K562 (cell line): ENCODE measurements around the gene MIDN. TPM values are rescaled to one million over a fixed set of nuclear protein-coding genes. Genes with fewer than 3 reads are reported as not detected.
A peak's percentile ranks its signal among the peaks of the same experiment; 100 is the strongest.

Source experiments
- ATAC-seq: fragments of 200-7000 bp; cut with Tn5 transposase; 3 replicates; pipeline ENCODE4 v1.9.1; 2020; ENCODE audit warnings: moderate library complexity
- BruUV-seq: library from RNA; stranded (reverse); fragments of 400-500 nt; replicated peaks from 2 replicates; lab custom pipeline; 2021; lab: Mats Ljungman, UMichigan
- CTCF ChIA-PET: fragments of 300-600 bp; formaldehyde crosslinking; extraction: SDS; loops from one replicate; lab custom pipeline; 2021; ENCODE audit warnings: low intra/inter-chr PET ratio; lab: Yijun Ruan, JAX
- POLR2A ChIA-PET: fragments of 300-600, 350-650 bp; sonication (Branson Sonifier 250); formaldehyde crosslinking; extraction: SDS; loops from one replicate; lab custom pipeline; 2021; ENCODE audit warnings: antibody characterized with exemption, inconsistent platforms; lab: Yijun Ruan, JAX
- DNase-seq, 4 experiments: peaks; one replicate each; pipeline versions ENCODE4 v3.0.0 to v3.0.0-alpha.2; 2011 to 2018; ENCODE audit warnings: low spot score in 3 of 4, mixed read lengths in 3 of 4; ENCODE audit errors: extremely low read depth in 1 of 4
- FAIRE-seq: peaks from 2 replicates; lab custom pipeline; 2011; peaks lifted over from hg19 to GRCh38; lab: Jason Lieb, UNC
- H2AFZ ChIP-seq: 2 replicates; pipeline ENCODE4 v1.6.0; 2011; ENCODE audit warnings: low read depth, low read length, control low read depth, inconsistent platforms
- H3K27ac ChIP-seq: fragments of 200-600 bp; 3 replicates; pipeline ENCODE4 v1.8.0; 2011; ENCODE audit warnings: low read depth, mild to moderate bottlenecking, control low read depth, inconsistent platforms, low read length, moderate library complexity, mixed read lengths; ENCODE audit errors: extremely low read depth
- H3K27me3 ChIP-seq, 2 experiments: fragments of 300-600 bp in 1 of 2; 2 replicates in 1 of 2; 3 replicates in 1 of 2; pipeline versions ENCODE4 v1.6.0 to v1.8.0; 2011; ENCODE audit warnings: inconsistent platforms in 2 of 2, low read length in 2 of 2, mild to moderate bottlenecking in 1 of 2, mixed read lengths in 1 of 2, moderate library complexity in 1 of 2; ENCODE audit not compliant: control insufficient read depth in 2 of 2, insufficient read depth in 2 of 2
- H3K36me3 ChIP-seq: fragments of 300-600 bp; 3 replicates; pipeline ENCODE4 v1.8.0; 2011; ENCODE audit warnings: mild to moderate bottlenecking, low read length, inconsistent platforms; ENCODE audit not compliant: control insufficient read depth, insufficient read depth
- H3K4me1 ChIP-seq, 2 experiments: fragments of 200-600 bp in 1 of 2; replicated peaks in 1 of 2; 2 replicates in 1 of 2; 3 replicates in 1 of 2; pipeline versions ENCODE4 v1.5.1 to v1.8.0; 2011; ENCODE audit warnings: inconsistent platforms in 2 of 2, low read length in 2 of 2, mild to moderate bottlenecking in 1 of 2, mixed read lengths in 1 of 2, moderate library complexity in 1 of 2; ENCODE audit not compliant: control insufficient read depth in 2 of 2, insufficient read depth in 2 of 2
- H3K4me2 ChIP-seq: 2 replicates; pipeline ENCODE4 v1.6.1; 2011; ENCODE audit warnings: low read length, control low read depth, inconsistent platforms, mixed read lengths; ENCODE audit not compliant: insufficient read depth
- H3K4me3 ChIP-seq: fragments of 200-600 bp; sonication (generic), shearing (Covaris generic); 2 replicates; pipeline ENCODE4 v1.5.1; 2016; ENCODE audit warnings: control low read depth, inconsistent platforms
- H3K79me2 ChIP-seq: fragments of 200-600 bp; 3 replicates; pipeline ENCODE4 v1.8.0; 2011; ENCODE audit warnings: low read length, inconsistent platforms; ENCODE audit not compliant: control insufficient read depth, insufficient read depth
- H3K9ac ChIP-seq, 2 experiments: 2 replicates each; pipeline versions ENCODE4 v1.6.0 to v1.6.1; 2011; ENCODE audit warnings: low read depth in 2 of 2, low read length in 2 of 2, control low read depth in 1 of 2, inconsistent platforms in 1 of 2, mild to moderate bottlenecking in 1 of 2, mixed read lengths in 1 of 2; ENCODE audit not compliant: insufficient read depth in 1 of 2
- H3K9me1 ChIP-seq: one replicate; pipeline ENCODE4 v1.6.0; 2011; ENCODE audit warnings: inconsistent platforms, mild to moderate bottlenecking, low read length, moderate library complexity; ENCODE audit not compliant: control insufficient read depth, insufficient read depth
- H3K9me3 ChIP-seq: replicated peaks from 2 replicates; pipeline ENCODE4 v1.5.1; 2011; ENCODE audit warnings: low read depth, low read length, inconsistent platforms; ENCODE audit not compliant: control insufficient read depth, insufficient read depth
- H4K20me1 ChIP-seq: replicated peaks from 2 replicates; pipeline ENCODE4 v1.6.1; 2011; ENCODE audit warnings: low read length, inconsistent platforms, mixed read lengths; ENCODE audit not compliant: control insufficient read depth, insufficient read depth
- CBX1 ChIP-seq: sonication (generic); IDR thresholded peaks from 2 replicates; pipeline ENCODE4 v1.6.1; 2016; ENCODE audit warnings: antibody characterized with exemption, low read depth, mild to moderate bottlenecking
- CHD1 ChIP-seq: fragments of 200-600 bp; sonication (generic); IDR thresholded peaks from one replicate; pipeline ENCODE4 v1.6.1; 2012; ENCODE audit warnings: mild to moderate bottlenecking, moderate library complexity, low read length, inconsistent platforms
- FOXK1 ChIP-seq: sonication (generic); formaldehyde crosslinking; IDR thresholded peaks from 2 replicates; pipeline ENCODE4 v1.8.0; 2022; ENCODE audit warnings: missing genetic modification reagents, mild to moderate bottlenecking, borderline replicate concordance
- HDGF ChIP-seq: fragments of 450-650 bp; IDR thresholded peaks from 2 replicates; pipeline ENCODE4 v1.6.1; 2016
- KDM1A ChIP-seq, 2 experiments: fragments of 450-650 bp; IDR thresholded peaks; 2 replicates each; pipeline ENCODE4 v1.6.1; 2016; ENCODE audit warnings: mild to moderate bottlenecking in 2 of 2
- MLLT1 ChIP-seq, 2 experiments: fragments of 450-650 bp; IDR thresholded peaks; 2 replicates each; pipeline ENCODE4 v1.6.1; 2016
- RBBP5 ChIP-seq: fragments of 200-600 bp; sonication (generic); IDR thresholded peaks from 2 replicates; pipeline ENCODE4 v1.6.1; 2012; ENCODE audit warnings: borderline replicate concordance, mild to moderate bottlenecking, low read length, control low read depth, inconsistent platforms; ENCODE audit not compliant: insufficient read depth, poor library complexity, severe bottlenecking
- RBFOX2 ChIP-seq: fragments of 200-400 bp; formaldehyde crosslinking; IDR thresholded peaks from 2 replicates; pipeline ENCODE4 v1.6.1; 2017; ENCODE audit warnings: low read depth, mild to moderate bottlenecking, low read length, moderate library complexity
- SMARCE1 ChIP-seq: fragments of 450-650 bp; IDR thresholded peaks from 2 replicates; pipeline ENCODE4 v1.7.1; 2016; ENCODE audit warnings: mild to moderate bottlenecking
- TAF1 ChIP-seq: IDR thresholded peaks from 2 replicates; pipeline ENCODE4 v1.6.1; 2011; ENCODE audit warnings: mild to moderate bottlenecking, low read length, moderate library complexity; ENCODE audit not compliant: insufficient read depth, control insufficient read depth, severe bottlenecking; ENCODE audit errors: extremely low read depth
- TBP ChIP-seq: optimal IDR thresholded peaks from 2 replicates; pipeline ENCODE3; 2011; ENCODE audit warnings: low read depth, low read length, improper control_type of control experiment
- TEAD1 ChIP-seq, 2 experiments: fragments of 450-650 bp in 1 of 2; sonication (generic) in 1 of 2; formaldehyde crosslinking; IDR thresholded peaks; 2 replicates each; pipeline versions ENCODE4 v1.4.0 to v1.8.0; 2020 to 2022; ENCODE audit warnings: mild to moderate bottlenecking in 2 of 2, missing genetic modification reagents in 1 of 2
- THAP7 ChIP-seq: fragments of 250-450 bp; sonication (Bioruptor Pico); IDR thresholded peaks from 2 replicates; pipeline ENCODE4 v1.5.0; 2021
- UBTF ChIP-seq, 2 experiments: IDR thresholded peaks; 2 replicates each; pipeline ENCODE4 v1.6.1; 2012; ENCODE audit warnings: improper control_type of control experiment in 2 of 2, low read depth in 2 of 2, low read length in 2 of 2, borderline replicate concordance in 1 of 2
- ZNF143 ChIP-seq: sonication (generic); formaldehyde crosslinking; IDR thresholded peaks from 2 replicates; pipeline ENCODE4 v1.9.0; 2022; ENCODE audit warnings: mild to moderate bottlenecking, missing genetic modification reagents
- ZNF511 ChIP-seq: sonication (generic); formaldehyde crosslinking; IDR thresholded peaks from 2 replicates; pipeline ENCODE4 v1.8.0; 2022; ENCODE audit warnings: mild to moderate bottlenecking, missing genetic modification reagents
- WGBS: fragments of 100-300 bp; shearing (Covaris generic); methylation state at CpG from one replicate; pipeline ENCODE4 v1.1.6; 2016; ENCODE audit warnings: low coverage, mixed read lengths; ENCODE audit not compliant: insufficient coverage; ENCODE audit errors: missing lambda C conversion rate; 5-methylcytosine and 5-hydroxymethylcytosine counted together
- in situ Hi-C: fragments of 300-500 bp; cut with MboI; formaldehyde crosslinking; loops from 4 replicates; pipeline ENCODE4 v1.15.0; 2018; ENCODE audit warnings: inconsistent platforms, mixed read lengths
- intact Hi-C: fragments of 100-400 bp; cut with micrococcal nuclease; formaldehyde crosslinking; loops from 2 replicates; pipeline ENCODE4 v1.14.2; 2022
- polyA plus RNA-seq, 8 experiments: library from polyadenylated mRNA; depleted of rRNA in 4 of 8; stranded (reverse) in 5 of 8; unstranded in 3 of 8; fragments of >200 nt; fragmentation: Nextera tagmentation in 2 of 8; fragmentation: Illumina TruSeq in 1 of 8; extraction: Ambion mirVana in 2 of 8; extraction: Trizol in 1 of 8; gene quantifications; 2 replicates each; pipeline versions ENCODE4 v1.2.1 to v1.2.3, GENCODE V29; 2011 to 2014; ENCODE audit warnings: inconsistent platforms in 1 of 8, missing spikeins in 1 of 8
- total RNA-seq, 7 experiments: library from RNA; depleted of rRNA in 6 of 7; stranded (reverse); fragments of >200 nt in 6 of 7; fragmentation: Illumina TruSeq in 2 of 7; extraction: Trizol in 2 of 7; gene quantifications; 2 replicates each; pipeline versions ENCODE4 v1.2.1 to v1.2.3, GENCODE V29; 2011 to 2021; ENCODE audit warnings: low replicate concordance in 1 of 7

MIDN gene
- total and polyA plus RNA-seq, 9 of the 15 experiments (the other 6 are each of a cell fraction or from before 2014, with no cell fraction given): 0.17 to 120 (median 10.1) TPM

GRCh38 chr19:1206864-1207450 is 41.4 kb upstream of the MIDN start:
- H3K4me3 ChIP-seq: peak overlapping the region; percentile 83
- H3K36me3 ChIP-seq: peaks cover 38% of the 10 kb centered on the region; the same call in 2 of the 3 replicates
- peaks cover 44 to 86% of the 10 kb centered on the region in 2 experiments for H3K4me1 ChIP-seq
- ChIA-PET CTCF (interaction anchor here (0.6 kb wide), 1 partner anchor 283 kb away, joined by 3 read pairs; no protein-coding TSS in a partner anchor), POLR2A (interaction anchor here (0.6 kb wide), 1 partner anchor 211 kb away, joined by 3 read pairs; no protein-coding TSS in a partner anchor)
- H3K79me2 ChIP-seq: peaks cover 60% of the 10 kb centered on the region
- H3K27me3 ChIP-seq: no peaks in the 10 kb centered on the region
- BruUV-seq: TSS peak; percentile 65
- H3K9ac ChIP-seq: peak overlapping the region; percentile 81 to 96
- 1% methylated on average over 30 of the region's 38 CpGs for WGBS
- H3K9me3 ChIP-seq: no peaks in the 10 kb centered on the region
- in situ Hi-C loops: no loop called here
- H3K9me1 ChIP-seq: peaks cover 12% of the 10 kb centered on the region
- H4K20me1 ChIP-seq: peaks cover 32% of the 10 kb centered on the region
- DNase-seq: peak in 1 of 4 experiments; percentile 45
- H2AFZ ChIP-seq: no peak overlapping the region
- no peak for FAIRE-seq
- intact Hi-C loops: no loop called here
- no peak; the same call in 1 of the 3 replicates for ATAC-seq
- peak overlapping the region; percentile 91 for H3K27ac ChIP-seq
- peak overlapping the region; percentile 96 for H3K4me2 ChIP-seq
- TF ChIP-seq TBP: peak; percentile 3
- TF ChIP-seq SMARCE1: no peak
- TF ChIP-seq THAP7 (CRISPR knock-in tag): no peak
- peak; percentile 15; the same call in 1 of the 2 replicates for TF ChIP-seq CBX1
- TF ChIP-seq HDGF: peak; percentile 77; the same call in 1 of the 2 replicates
- TF ChIP-seq ZNF143: no peak
- TF ChIP-seq TEAD1 (CRISPR knock-in tag; IDR thresholded peaks at IDR 0.05): 0 out of 4 replicates have a peak, but pooled peaks of 1 of the 2 experiments have one; percentile 27
- no peak for TF ChIP-seq KDM1A (IDR thresholded peaks at IDR 0.05)
- peak; percentile 88 for TF ChIP-seq CHD1
- peak; percentile 46 for TF ChIP-seq RBBP5
- TF ChIP-seq TAF1: peak; percentile 1
- 0 out of 2 replicates have a peak, but pooled peaks have one; percentile 12 for TF ChIP-seq FOXK1 (CRISPR knock-in tag)
- peak in 1 of 2 experiments; percentile 47; a peak in 1 of 4 replicates for TF ChIP-seq UBTF (IDR thresholded peaks at IDR 0.05; ENCODE audit: borderline replicate concordance in 1 of 2, low read depth in 2 of 2, low read length in 2 of 2)
- peak in 1 of 2 experiments; percentile 35; a peak in 1 of 4 replicates for TF ChIP-seq MLLT1 (IDR thresholded peaks at IDR 0.05)
- peak; percentile 42; the same call in 1 of the 2 replicates for TF ChIP-seq RBFOX2
- no peak for TF ChIP-seq ZNF511 (CRISPR knock-in tag)
